NCI-H2227 (cell line): ENCODE data around the gene COL9A1.
"Not testable (repeated sequence)": the region's sequence is repeated elsewhere in the genome, so short reads cannot be mapped to it uniquely, and the experiment has no call there.

Experiments used
- DNase-seq: peaks from one replicate; lab custom pipeline; 2025; ENCODE audit not compliant: unreplicated experiment; lab: John Stamatoyannopoulos, UW

COL9A1 gene

DNA sequence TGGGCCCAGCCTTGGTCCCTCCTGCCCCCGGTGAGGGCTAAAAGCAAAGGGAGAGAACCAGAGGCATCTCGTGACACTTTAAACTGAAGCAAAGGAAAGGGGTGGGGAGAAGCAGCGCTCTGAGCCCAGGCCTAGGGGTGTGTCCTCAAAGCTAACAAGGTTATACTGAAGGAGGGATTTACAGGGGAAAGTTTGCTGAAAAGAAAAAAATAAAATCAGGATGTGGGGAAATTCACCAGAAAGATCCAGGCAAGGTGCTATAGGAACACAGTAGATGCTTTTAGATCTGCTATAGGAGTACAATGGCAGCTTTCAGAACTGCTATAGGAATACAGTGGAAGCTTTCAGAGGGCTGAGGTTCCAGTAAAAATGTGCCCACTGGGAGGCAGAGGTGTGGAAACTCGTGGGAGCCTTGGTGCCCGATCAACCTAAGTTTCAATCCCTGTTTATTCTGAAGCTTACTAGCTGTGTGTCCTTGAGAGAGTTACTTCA, at the start of gene COL9A1:
Gene COL9A1 (minus strand): TSS at position 51 of the 492 bp plus-strand sequence. CDS start 160 bp downstream, outside the sequence.
- DNase-seq: no peak

DNA sequence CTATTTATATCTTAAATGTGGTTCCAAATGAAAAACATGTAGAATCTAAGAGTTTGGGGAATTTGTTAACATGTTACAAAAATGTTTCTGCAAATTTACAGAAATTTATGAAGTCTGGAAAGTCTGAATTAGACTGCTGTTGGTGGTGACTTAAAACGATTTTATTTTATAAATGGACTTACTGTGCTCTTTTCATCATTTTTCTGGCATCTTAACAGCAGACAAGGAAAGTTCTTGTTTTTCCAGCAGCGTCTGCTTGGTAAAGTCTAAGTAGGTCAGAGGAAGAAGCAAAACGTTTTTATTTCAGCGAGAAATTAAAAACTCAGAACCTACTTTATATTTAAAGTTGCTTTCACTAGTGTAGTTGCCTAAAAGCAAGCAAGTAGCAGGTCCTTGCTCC, 48.6 kb upstream of the COL9A1 start:
- no peak for DNase-seq

DNA sequence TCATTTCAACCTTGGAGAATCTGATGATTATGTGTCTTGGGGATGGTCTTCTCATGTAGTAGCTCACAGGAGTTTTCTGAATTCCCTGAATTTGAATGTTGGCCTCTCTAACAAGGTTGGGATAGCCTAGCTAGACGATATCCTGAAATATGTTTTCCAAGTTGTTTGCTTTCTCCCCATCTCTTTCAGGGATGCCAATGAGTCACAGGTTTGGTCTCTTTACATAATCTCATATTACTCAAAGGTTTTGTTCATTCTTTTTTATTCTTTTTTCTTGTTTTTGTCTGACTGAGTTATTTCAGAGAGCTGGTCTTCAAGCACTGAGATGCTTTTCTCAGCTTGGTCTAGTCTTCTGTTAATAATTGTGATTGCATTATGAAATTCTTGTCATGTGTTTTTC, 42.7 kb upstream of the COL9A1 start:
- no peak for DNase-seq

DNA sequence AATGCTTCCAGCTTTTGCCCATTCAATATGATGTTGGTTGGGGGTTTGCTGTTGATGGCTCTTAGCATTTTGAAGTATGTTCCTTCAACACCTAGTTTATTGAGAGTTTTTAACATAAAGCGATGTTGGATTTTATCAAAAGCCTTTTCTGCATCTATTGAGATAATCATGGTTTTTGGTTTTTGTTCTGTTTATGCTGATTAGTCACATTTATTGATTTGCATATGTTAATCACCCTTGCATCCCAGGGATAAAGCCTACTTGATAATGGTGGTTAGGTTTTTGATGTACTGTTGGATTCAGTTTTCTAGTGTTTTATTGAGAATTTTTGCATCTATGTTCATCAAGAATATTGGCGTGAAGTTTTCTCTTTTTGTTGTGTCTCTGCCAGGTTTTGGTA, 40.4 kb upstream of the COL9A1 start:
- DNase-seq: no peak

DNA sequence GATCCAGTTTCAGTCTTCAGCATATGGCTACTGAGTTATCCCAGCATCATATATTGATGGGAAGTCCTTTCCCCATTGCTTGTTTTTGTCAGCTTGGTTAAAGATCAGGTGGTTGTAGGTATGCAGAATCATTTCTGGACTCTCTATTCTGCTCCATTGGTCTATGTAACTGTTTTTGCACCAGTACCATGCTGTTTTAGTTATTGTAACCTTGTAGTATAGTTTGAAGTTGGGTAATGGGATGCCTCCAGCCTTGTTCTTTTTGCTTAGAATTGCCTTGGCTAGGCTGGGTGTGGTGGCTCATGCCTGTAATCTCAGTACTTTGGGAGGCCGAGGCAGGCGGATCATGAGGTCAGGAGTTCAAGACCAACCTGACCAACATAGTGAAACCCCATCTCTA, 36.9 kb upstream of the COL9A1 start:
- DNase-seq: not testable (repeated sequence)

DNA sequence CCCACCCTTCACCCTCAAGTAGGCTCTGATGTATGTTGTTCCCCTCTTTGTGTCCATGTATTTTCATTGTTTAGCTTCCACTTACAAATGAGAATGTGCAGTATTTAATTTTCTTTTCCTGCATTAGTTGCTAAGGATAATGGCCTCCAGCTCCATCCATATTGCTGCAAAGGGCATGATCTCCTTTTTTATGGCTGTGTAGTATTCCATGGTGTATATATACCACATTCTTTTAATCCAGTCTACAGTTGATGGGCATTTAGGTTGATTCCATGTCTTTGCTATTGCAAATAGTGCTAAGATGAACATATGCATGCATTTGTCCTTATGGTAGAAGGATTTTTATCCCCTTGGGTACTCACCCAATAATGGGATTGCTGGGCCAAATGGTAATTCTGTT, 35.9 kb upstream of the COL9A1 start:
- no peak for DNase-seq

DNA sequence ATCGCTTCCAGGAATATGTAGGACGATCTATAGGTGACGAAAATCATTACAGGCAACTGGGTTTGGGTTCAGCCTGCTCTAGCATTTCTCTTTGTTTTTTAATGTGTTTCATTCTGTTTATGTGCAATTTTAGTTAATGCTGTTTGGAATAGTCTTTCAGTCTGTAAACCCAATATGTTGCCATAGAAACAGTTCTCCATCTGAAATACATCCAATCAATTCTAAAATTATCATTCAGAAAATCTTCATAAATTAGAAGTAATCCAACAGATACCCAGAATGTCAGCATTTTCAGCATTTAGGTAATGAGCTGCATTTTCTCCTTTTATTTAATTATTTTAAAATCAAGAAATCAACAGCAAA, 34.8 kb upstream of the COL9A1 start:
- DNase-seq: no peak

DNA sequence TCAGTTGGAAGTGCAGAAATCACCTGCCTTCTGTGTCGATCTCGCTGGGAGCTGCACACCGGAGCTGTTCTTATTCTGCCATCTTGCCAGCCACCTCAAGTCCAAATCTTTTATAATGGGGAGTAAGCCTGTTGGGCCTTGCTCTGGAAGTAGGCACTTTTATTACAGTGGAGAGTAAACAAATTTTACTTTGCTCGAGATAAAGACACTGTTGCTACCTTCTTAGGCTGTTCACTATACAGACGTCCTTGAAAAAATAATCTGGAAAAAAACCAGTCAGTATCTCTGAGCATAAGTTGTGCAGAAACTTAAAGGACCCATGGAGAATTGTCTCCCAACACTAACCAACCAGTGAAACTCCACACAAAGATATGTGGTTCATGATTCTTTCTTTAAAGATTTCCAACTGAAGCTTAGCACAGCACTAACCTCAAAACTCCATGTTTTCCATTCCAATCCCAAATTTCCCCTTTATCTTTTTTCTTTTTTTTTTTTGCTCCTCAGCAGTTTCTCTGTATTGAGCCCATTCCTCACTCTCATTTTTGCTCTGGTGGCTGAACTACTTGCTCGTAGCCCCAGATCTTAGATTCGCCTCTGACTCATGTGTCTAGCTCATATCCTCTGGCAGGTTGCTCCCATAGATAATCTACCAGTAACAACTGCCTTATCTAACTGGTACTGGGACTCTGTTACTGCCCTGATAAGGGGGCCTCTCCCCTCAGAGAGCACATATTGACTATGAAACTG, 34.3 kb upstream of the COL9A1 start:
- DNase-seq: no peak

DNA sequence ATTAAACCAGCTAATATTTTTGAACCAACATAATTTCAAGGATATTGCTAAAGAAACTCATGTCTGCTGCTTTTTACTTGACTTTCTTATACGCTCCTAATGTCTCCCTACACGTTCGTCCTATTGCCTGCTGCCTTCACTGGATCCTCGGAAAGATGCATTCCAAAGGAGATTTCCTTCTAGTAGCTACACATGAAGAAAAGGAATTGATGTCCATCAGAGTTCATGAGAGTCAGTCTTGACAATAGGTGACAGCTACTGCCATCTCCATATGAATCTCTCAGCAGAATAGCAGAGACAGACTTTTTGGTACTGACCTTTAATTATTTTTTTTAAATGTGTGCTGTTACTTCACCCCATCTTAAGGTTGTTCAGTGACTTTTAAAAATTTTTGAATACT, 24.2 kb upstream of the COL9A1 start:
- no peak for DNase-seq

DNA sequence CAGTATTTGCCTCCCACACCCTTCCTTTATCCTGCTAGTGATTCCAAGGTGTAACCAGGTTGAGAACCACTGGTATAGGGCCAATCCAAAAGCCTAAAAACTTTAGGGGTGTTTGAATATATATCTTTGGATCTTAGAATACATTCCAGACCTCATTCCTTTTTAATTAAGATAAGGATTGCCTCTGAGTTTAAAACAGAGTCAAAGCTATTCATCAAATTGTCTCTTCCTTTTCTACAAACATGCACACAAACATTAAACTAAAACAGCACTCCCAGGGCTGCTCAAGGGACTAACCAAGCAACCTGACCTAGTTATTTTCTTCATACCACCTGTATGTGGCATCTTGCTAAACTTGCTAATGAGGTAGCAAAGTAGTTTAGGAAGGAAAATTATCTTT, 22.1 kb upstream of the COL9A1 start:
- no peak for DNase-seq

DNA sequence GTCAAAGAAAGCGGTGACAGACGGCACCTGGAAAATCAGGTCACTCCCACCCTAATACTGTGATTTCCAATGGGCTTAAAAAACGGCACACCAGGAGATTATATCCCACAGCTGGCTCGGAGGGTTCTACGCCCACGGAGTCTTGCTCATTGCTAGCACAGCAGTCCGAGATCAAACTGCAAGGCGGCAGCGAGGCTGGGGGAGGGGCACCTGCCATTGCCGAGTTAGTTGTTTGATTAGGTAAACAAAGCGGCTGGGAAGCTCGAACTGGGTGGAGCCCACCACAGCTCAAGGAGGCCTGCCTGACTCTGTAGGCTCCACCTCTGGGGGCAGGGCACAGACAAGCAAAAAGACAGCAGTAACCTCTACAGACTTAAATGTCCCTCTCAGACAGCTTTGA, 14.9 kb upstream of the COL9A1 start:
- not testable (repeated sequence) for DNase-seq

DNA sequence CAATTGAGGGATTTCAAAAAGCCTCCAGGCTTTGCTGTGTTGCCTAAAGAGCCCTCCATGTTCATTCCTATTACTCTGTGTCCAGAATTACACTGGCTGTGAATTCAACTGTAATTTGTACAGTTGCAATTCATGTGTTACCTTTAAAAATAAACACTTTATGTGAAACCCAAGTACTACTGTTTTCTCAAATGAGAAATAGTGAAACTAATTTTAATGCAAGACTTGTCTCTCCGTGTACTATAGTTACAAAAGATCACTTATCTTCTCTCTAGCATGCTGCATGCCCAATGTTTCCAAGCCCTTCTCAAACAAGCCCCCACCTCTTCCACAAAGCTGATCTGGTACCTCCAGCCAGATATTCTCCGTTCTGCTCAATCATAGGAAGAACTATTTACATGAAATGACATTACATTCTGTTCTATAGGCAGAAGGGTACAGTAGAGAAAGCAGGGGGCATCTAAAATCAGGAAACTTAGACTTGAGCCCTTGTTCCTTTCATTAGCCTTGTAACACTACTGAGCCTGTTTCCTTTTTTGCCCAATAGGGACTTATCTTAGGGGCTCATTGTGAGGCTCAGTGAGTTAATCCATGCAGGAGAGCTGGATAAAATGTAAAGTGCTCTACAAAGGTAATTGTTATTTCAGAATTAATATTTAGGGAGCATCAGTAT, 12.3 kb upstream of the COL9A1 start:
- no peak for DNase-seq

DNA sequence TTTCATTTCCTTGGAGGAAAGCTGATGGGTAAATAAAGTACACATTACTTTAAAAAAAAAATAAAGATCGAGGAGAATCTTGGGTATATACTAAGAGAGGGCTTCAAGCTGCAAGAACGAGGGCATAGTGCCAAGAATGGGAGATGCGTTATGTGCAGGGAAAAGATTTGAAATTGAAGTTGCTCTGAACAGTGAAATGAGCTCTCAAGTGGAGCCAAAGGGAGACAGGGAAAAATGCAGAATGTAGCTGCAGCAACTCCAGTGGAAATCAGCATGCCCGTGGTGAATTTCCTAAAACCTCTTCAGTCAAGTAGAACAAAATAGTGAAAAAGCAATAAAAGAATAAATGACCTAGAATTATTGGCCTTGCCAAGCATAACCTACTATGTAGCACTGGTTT, 11.4 kb upstream of the COL9A1 start:
- peak; percentile 32 for DNase-seq

DNA sequence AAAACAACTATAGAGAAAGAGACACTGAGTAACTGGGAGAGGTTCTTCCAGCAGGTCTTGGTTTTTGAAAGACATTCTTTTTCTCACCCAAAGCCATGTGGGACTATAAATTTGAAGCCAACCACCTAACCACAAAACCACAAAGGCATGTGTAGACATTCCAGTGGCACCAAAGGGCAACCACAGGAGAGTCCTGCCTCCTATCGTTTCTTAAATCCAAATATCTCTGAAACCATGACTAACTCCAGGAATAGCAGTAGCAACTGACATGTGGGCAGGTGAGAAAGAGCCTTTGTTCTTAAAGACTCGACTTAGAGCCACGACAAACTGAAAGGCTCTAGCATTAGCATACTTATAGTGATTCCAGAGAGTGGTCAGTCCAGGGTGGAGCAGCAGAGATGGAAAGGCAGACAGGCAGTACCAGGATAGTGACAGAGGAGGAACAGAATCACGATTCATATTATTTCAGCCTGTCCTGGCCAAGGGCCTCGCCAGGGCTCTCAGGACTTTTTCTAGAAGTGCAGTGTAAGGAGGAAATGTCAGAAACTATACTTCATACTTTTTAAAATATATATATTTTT, 9.4 kb upstream of the COL9A1 start:
- no peak for DNase-seq

DNA sequence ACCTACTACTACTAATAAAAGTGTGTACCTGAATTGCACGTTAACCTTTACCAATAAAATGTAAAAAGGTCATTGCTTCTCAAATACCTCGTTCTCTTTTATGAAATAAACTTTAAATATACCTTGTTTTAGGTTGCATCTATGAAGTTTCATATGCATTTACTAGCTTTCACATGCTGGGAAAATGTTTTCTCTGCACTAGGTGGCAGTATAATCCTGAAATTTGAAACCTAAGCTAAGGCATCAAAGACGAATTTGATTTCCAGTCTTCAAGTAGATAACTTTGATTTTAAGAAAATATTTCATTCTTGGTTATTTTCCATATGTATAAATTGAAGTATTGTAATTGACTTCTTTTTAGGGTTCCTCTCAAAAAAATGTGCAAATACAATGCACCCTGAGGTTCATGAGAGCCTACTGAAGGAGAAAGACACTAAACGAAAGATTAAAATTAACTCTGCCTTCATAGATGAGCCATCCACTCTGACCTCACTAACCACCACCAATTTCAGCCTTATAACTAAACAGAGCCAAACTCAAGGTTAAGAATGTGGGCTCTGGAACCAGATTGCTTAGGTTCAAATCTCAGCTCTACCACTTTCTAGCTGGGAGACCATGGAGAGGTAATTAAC, 7.3 kb upstream of the COL9A1 start:
- DNase-seq: peak; percentile 40

DNA sequence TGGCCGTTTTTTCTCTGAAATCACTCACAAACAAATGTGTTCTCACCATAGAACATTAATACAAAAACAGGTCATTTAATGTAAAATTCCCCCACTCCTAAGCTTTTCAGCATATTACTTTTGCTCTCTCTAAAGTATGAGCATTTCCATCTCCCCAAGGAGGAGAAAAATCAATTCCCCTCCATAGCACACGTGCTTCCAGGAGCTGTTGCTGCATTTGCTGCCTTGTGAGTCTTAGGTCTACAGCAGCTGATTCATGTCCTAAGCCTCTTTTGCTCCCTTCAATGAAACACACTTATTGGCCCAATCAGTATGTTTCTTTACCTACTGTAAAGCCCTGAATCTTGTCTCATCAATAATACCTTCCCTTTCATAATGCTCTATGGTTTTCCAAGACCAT, 6.4 kb upstream of the COL9A1 start:
- no peak for DNase-seq

DNA sequence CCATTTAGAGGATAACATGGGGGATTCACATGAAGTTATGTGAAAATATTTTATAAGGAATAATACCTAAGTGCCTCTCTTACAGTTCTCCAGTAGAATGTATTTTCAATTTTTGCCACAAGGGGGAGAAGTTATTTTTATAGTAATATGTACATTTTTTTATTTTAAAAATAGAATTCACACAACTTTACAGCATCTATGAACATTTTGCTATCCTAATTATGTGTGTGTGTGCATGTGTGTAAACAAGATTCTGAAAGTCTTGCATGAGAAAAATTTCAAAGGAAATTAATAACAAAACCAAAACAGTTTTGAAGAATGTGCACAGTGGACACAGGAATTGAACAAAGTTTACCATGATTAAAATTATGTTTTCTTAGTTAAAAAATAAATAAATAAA, 5.3 kb upstream of the COL9A1 start:
- peak; percentile 2 for DNase-seq

DNA sequence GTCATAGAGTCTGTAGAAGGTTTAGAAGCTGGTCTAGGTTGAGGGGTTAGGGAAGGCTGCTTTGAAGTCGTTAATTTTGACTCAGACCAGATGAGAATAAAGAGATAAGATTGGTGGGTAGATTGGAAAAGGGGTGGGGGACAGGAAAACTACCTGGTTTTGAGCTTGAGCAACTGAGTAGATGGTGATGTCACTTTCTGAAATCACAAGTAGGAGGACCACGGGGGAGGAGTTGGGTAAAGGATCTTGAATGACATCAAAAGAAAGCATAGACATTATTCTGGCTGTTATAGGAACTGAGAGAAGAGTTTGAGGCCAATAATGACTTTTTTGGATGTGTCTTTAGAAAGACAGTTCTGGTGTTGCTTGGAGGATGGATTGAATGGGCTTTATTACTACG, 4.1 kb upstream of the COL9A1 start:
- no peak for DNase-seq

DNA sequence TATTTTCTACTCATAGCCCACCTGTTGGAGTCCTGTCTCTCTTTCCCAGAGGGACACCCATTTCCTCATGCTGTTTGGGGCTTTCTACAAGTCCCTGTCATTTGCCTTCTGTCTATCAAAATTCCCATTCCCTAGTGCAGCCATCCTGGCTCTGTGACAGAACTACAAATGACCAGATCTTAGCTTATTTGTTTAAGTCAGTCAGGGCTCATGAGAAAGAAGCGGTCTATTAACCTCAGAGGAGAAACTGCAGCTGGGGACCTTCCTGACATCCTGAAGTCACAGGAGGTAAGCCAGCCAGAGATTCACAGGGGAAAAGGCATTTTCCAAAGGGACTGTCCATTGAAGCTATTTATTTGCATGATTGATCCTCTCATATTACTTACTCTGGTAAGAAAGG, 1.7 kb upstream of the COL9A1 start:
- no peak for DNase-seq

DNA sequence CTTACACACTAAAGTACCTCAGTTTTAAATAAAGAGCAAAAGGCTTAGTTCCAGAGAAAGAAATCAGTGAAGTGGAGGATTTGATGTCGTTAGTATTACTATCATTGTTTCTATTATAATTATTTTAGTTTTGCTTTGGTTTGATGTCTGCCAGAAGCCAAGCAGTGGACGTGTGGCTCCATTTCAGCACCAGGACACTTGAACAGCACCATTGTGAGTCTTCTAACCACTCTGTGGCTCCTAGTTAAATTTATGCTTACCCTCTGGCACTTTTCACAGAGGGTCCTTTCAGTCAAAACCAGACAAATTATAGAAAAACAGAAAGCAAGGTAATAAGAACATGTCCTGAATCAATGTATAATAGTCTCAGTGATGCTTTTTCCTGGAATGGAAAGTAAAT, 3.4 kb downstream of the COL9A1 start:
- DNase-seq: no peak

DNA sequence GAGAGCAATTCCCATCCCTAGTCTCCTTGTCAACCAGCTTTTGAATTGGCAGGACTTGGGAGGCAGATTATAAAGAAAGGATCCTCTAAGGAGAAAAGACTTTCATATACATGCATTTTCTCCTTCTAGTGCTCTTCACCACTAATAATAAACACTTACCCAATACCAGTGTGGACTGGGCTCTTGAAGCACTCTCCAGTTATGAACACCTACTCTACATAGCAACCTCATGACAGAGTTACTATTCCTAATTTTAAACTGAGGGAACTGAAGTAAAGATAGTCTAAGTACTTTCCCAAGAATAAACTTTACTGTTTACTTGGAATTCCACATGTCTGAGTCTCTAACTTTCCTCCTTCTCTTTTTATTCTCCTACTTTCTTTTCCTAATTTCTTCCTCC, 4.8 kb downstream of the COL9A1 start:
- no peak for DNase-seq

DNA sequence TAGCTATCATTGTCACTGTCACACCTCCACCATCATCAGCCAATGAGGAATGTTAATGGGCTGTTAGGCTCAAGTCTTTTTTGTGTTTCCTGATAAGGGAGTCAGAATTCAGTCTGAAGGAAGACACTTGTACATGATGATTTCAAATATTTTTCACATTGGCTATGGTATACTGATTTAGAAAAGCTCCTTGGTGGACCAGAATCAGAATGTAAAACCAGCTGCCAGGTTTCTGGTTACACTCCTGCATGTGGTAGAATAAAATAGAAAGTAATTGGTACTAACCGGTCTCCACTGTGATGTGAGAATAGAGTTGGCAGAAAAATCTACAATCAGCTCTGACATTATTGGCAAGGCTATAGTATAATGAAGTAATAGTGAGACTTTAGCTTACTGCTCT, 10.7 kb downstream of the COL9A1 start:
- DNase-seq: no peak
